IMR-90 (cell line): ENCODE data around the gene METTL21C. TPM values are rescaled to one million over a fixed set of nuclear protein-coding genes. Genes with fewer than 3 reads are reported as not detected.

Experiments
- polyA plus RNA-seq, 3 experiments: library from polyadenylated mRNA; depleted of rRNA; stranded (reverse); fragments of >200 nt; gene quantifications; 2 replicates each; pipeline ENCODE4 v1.2.3, GENCODE V29; 2012; ENCODE audit warnings: low replicate concordance in 1 of 3
- total RNA-seq: library from RNA; depleted of rRNA; stranded (reverse); fragments of >200 nt; gene quantifications from 2 replicates; pipeline ENCODE4 v1.2.3, GENCODE V29; 2012; rRNA removed

METTL21C gene
- total and polyA plus RNA-seq, 2 of the 4 experiments (the other 2 are of a cell fraction): not detected

Other genes with a start within 250 kb of the METTL21C start
- gene TPP2, start 98.1 kb downstream of the METTL21C start, total RNA-seq: 52.9 and 62.2 TPM in 2 replicates
- gene TPP2, start 98.1 kb downstream of the METTL21C start, polyA plus RNA-seq (2012; rRNA removed): 19.6 and 27.6 TPM in 2 replicates
- 8.1 and 15.3 TPM in 2 replicates for gene TEX30, start 78.7 kb upstream of the METTL21C start, total RNA-seq
- gene TEX30, start 78.7 kb upstream of the METTL21C start, polyA plus RNA-seq (2012; rRNA removed): 9.3 and 10.4 TPM in 2 replicates
- gene POGLUT2, start 103.9 kb upstream of the METTL21C start, total RNA-seq: 10.6 and 15.0 TPM in 2 replicates
- gene POGLUT2, start 103.9 kb upstream of the METTL21C start, polyA plus RNA-seq (2012; rRNA removed): 12.1 and 14.3 TPM in 2 replicates
- 7.2 and 12.2 TPM in 2 replicates for gene BIVM, start 104.1 kb upstream of the METTL21C start, total RNA-seq
- gene BIVM, start 104.1 kb upstream of the METTL21C start, polyA plus RNA-seq (2012; rRNA removed): 9.0 and 12.2 TPM in 2 replicates
- 34.4 and 50.8 TPM in 2 replicates for gene ERCC5, start 151.0 kb upstream of the METTL21C start, total RNA-seq
- gene ERCC5, start 151.0 kb upstream of the METTL21C start, polyA plus RNA-seq (2012; rRNA removed): 24.8 and 29.7 TPM in 2 replicates